ENCODE data around the gene RPS27.

The RPS27 gene

GRCh38 chr1:153968408-153968807, 22.2 kb upstream of the RPS27 start:
- peak overlapping the region; percentile 72 for H3K4me3 ChIP-seq (ENCODE audit: low read depth, low read length)
- no peak for TF ChIP-seq CTCF (conservative IDR thresholded peaks at IDR 0.05; ENCODE audit: low read depth, low read length)
- DNase-seq (ENCODE audit: low read depth): no peak

- no peak overlapping the region for H3K4me3 ChIP-seq (ENCODE audit: low read depth, low read length)
- no peak for TF ChIP-seq CTCF (conservative IDR thresholded peaks at IDR 0.05; ENCODE audit: low read depth, low read length)
Observed at GRCh38 chr1:153968972-153969371, 21.6 kb upstream of the RPS27 start.

GRCh38 chr1:153970346-153970745, 20.2 kb upstream of the RPS27 start:
- TF ChIP-seq CTCF (conservative IDR thresholded peaks at IDR 0.05; ENCODE audit: low read depth, low read length): no peak

More at GRCh38 chr1:153968972-153969371, 21.6 kb upstream of the RPS27 start:
- DNase-seq (ENCODE audit: low read depth): no peak

GRCh38 chr1:153973071-153973470, 17.5 kb upstream of the RPS27 start:
- DNase-seq (ENCODE audit: low read depth): no peak
- TF ChIP-seq CTCF (conservative IDR thresholded peaks at IDR 0.05; ENCODE audit: low read depth, low read length): no peak
- no peak overlapping the region for H3K4me3 ChIP-seq (ENCODE audit: low read depth, low read length)

More at GRCh38 chr1:153970346-153970745, 20.2 kb upstream of the RPS27 start:
- no peak overlapping the region for H3K4me3 ChIP-seq (ENCODE audit: low read depth, low read length)
- DNase-seq (ENCODE audit: low read depth): no peak

GRCh38 chr1:153973525-153973924, 17.0 kb upstream of the RPS27 start:
- H3K4me3 ChIP-seq (ENCODE audit: low read depth, low read length): no peak overlapping the region
- TF ChIP-seq CTCF (conservative IDR thresholded peaks at IDR 0.05; ENCODE audit: low read depth, low read length): no peak
- DNase-seq (ENCODE audit: low read depth): no peak

GRCh38 chr1:153976819-153977249, 13.7 kb upstream of the RPS27 start:
- DNase-seq (ENCODE audit: low read depth): no peak
- H3K4me3 ChIP-seq (ENCODE audit: low read depth, low read length): peak overlapping the region; percentile 96
- no peak for TF ChIP-seq CTCF (conservative IDR thresholded peaks at IDR 0.05; ENCODE audit: low read depth, low read length)

Measured in choroid plexus epithelial cell (primary cell).